Cardiac fibroblast (primary cell): Measurements from ENCODE around the gene SLC6A17.

Experiments
- DNase-seq, 2 donors: peaks; one replicate each; pipeline versions ENCODE4 v3.0.0 to v3.0.0-alpha.2; 2010; ENCODE audit warnings: low read depth in 2 of 2
- H3K4me3 ChIP-seq, 2 donors: replicated peaks in 1 of 2; 1 replicate in 1 of 2; 2 replicates in 1 of 2; pipeline ENCODE4 v1.5.1; 2011; ENCODE audit warnings: low read depth in 2 of 2, low read length in 2 of 2, mild to moderate bottlenecking in 2 of 2, moderate library complexity in 1 of 2
- CTCF ChIP-seq: IDR thresholded peaks from one replicate; pipeline ENCODE4 v1.5.1; 2011; ENCODE audit warnings: low read depth, mild to moderate bottlenecking, low read length, inconsistent platforms

Gene SLC6A17

GRCh38 chr1:110215621-110216515 lies 65.6 kb downstream of the SLC6A17 start:
- TF ChIP-seq CTCF, result no peak
- no peak for DNase-seq
- no peak overlapping the region for H3K4me3 ChIP-seq

- H3K4me3 ChIP-seq, result no peak overlapping the region
- TF ChIP-seq CTCF, result no peak
- no peak for DNase-seq
Observed at GRCh38 chr1:110216844-110217444, 66.7 kb downstream of the SLC6A17 start.

GRCh38 chr1:110218137-110218536 lies 67.8 kb downstream of the SLC6A17 start:
- no peak overlapping the region for H3K4me3 ChIP-seq
- no peak for DNase-seq
- TF ChIP-seq CTCF, result no peak

GRCh38 chr1:110218739-110219138 lies 68.4 kb downstream of the SLC6A17 start:
- no peak overlapping the region for H3K4me3 ChIP-seq
- TF ChIP-seq CTCF, result no peak
- peak in 1 of 2 donors; percentile 17 for DNase-seq

- DNase-seq, result no peak
- no peak for TF ChIP-seq CTCF
- H3K4me3 ChIP-seq, result no peak overlapping the region
Observed at GRCh38 chr1:110220324-110220723, 70.0 kb downstream of the SLC6A17 start.

GRCh38 chr1:110221119-110221518 lies 70.8 kb downstream of the SLC6A17 start:
- no peak overlapping the region for H3K4me3 ChIP-seq
- DNase-seq, result no peak
- TF ChIP-seq CTCF, result no peak
